GM12878 (cell line): ENCODE data around the gene ATP1B2. TPM values are rescaled to one million over a fixed set of nuclear protein-coding genes. Genes with fewer than 3 reads are reported as not detected.

Experiments
- CBFB ChIP-seq: IDR thresholded peaks from 2 replicates; pipeline ENCODE4 v1.6.1; 2016; ENCODE audit warnings: antibody characterized with exemption, low read depth
- DPF2 ChIP-seq: fragments of 450-650 bp; IDR thresholded peaks from 2 replicates; pipeline ENCODE4 v1.6.1; 2017; ENCODE audit warnings: mild to moderate bottlenecking
- FOXK2 ChIP-seq: fragments of 450-650 bp; IDR thresholded peaks from 2 replicates; pipeline ENCODE4 v1.6.1; 2017; ENCODE audit warnings: mild to moderate bottlenecking, moderate library complexity
- JUND ChIP-seq: IDR thresholded peaks from 2 replicates; pipeline ENCODE4 v1.6.1; 2012; ENCODE audit warnings: low read depth, mild to moderate bottlenecking, low read length, improper control_type of control experiment, moderate library complexity
- KLF5 ChIP-seq: fragments of 450-650 bp; IDR thresholded peaks from 2 replicates; pipeline ENCODE4 v1.6.1; 2014; ENCODE audit warnings: mild to moderate bottlenecking; ENCODE audit not compliant: partially characterized antibody
- NFXL1 ChIP-seq: fragments of 450-650 bp; IDR thresholded peaks from 2 replicates; pipeline ENCODE4 v1.6.1; 2017; ENCODE audit warnings: antibody characterized with exemption, mild to moderate bottlenecking, borderline replicate concordance
- RAD21 ChIP-seq: IDR thresholded peaks from 2 replicates; pipeline ENCODE4 v1.6.1; 2011; ENCODE audit warnings: mild to moderate bottlenecking, low read depth, low read length, moderate library complexity; ENCODE audit not compliant: insufficient read depth
- ZNF217 ChIP-seq: fragments of 450-650 bp; IDR thresholded peaks from 2 replicates; pipeline ENCODE4 v1.6.1; 2017; ENCODE audit warnings: antibody characterized with exemption, mild to moderate bottlenecking
- polyA plus RNA-seq, 11 experiments: library from polyadenylated mRNA; depleted of rRNA in 4 of 11; unstranded in 6 of 11; stranded (reverse) in 5 of 11; fragments of >200 nt; fragmentation: Nextera tagmentation in 4 of 11; fragmentation: Illumina TruSeq in 1 of 11; extraction: Ambion mirVana in 4 of 11; extraction: Trizol in 1 of 11; gene quantifications; 1 replicate in 1 of 11; 2 replicates in 10 of 11; pipeline versions ENCODE4 v1.2.1 to v1.2.3, GENCODE V29; 2011 to 2016; ENCODE audit warnings: inconsistent platforms in 2 of 11, missing spikeins in 2 of 11, low read depth in 1 of 11
- total RNA-seq, 4 experiments: library from RNA; depleted of rRNA in 3 of 4; stranded (reverse); fragments of >200 nt in 3 of 4; fragmentation: Illumina TruSeq in 1 of 4; extraction: Trizol in 1 of 4; gene quantifications; 2 replicates each; pipeline versions ENCODE4 v1.2.1 to v1.2.3, GENCODE V29; 2013 to 2021
- TF ChIP-seq, protein P1 (sequence below): fragments of 450-650 bp; IDR thresholded peaks from 2 replicates; pipeline ENCODE4 v1.6.1; 2017; ENCODE audit warnings: antibody characterized with exemption, mild to moderate bottlenecking, moderate library complexity
- TF ChIP-seq, protein P2 (sequence below): IDR thresholded peaks from 2 replicates; pipeline ENCODE4 v1.6.1; 2011; ENCODE audit warnings: mild to moderate bottlenecking, low read depth, low read length, moderate library complexity; ENCODE audit not compliant: insufficient replicate concordance
- TF ChIP-seq, protein P3 (sequence below): fragments of 450-650 bp; IDR thresholded peaks from 2 replicates; pipeline ENCODE4 v1.6.1; 2016; ENCODE audit warnings: mild to moderate bottlenecking
- TF ChIP-seq, protein P4 (sequence below): fragments of 150-350 bp; IDR thresholded peaks from 2 replicates; pipeline ENCODE4 v1.6.1; 2014; ENCODE audit warnings: mild to moderate bottlenecking, low read depth, low read length
- TF ChIP-seq, protein P5 (sequence below): IDR thresholded peaks from 2 replicates; pipeline ENCODE4 v1.6.1; 2012; ENCODE audit warnings: low read length, inconsistent platforms
- TF ChIP-seq, protein P6 (sequence below): fragments of 450-650 bp; IDR thresholded peaks from 2 replicates; pipeline ENCODE4 v1.6.1; 2018; ENCODE audit warnings: borderline replicate concordance, mild to moderate bottlenecking; ENCODE audit not compliant: partially characterized antibody

The ATP1B2 gene
- total and polyA plus RNA-seq, 10 of the 15 experiments (the other 5 are each of a cell fraction or from before 2014, with no cell fraction given), result 0.03 to 0.29 (median 0.15) TPM; not detected in 3

DNA sequence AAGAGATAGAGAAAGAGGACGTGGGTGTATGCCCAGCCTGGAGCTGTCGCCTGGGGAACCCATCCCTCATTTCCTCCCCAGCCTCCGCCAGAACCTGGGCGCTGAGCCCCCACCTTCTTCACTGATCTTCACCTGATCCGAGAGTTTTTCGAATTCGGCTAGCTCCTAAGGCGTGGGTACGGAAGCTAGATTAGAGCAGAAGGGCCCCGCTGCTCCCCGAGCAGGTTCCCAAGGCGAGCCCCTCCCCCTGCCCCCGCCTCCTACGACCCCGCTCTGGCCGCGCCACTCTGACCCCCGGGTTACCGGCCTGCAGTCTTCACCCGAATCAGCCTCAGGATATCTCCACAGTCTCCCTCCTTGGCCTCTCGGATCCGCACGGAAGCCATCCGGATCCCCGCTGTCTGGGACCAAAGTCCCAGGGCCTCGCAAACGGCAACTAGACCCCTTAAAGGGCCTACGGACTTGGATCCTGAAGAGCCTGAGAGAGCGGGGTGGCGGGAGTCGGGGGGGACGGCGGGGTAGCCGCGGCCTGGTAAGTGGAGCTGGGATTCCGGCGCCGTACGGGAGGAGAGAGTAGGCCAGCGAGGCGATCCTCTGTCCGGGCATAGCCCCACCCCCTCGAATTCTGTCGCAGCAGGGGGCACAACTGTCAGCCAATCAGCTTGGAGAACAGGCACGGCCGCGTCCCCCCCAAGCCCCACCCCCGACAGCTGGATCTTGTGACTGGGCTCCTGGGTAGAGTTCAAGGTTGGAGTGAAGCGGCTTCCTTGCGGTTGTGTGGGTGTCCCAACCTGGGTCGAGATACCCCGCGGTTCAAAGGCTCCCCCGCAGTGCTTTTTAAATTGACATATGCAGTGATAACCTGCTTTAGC lies 23.2 kb upstream of the ATP1B2 start, which contains the start of gene SAT2 (continued):
- TF ChIP-seq, protein P1, sequence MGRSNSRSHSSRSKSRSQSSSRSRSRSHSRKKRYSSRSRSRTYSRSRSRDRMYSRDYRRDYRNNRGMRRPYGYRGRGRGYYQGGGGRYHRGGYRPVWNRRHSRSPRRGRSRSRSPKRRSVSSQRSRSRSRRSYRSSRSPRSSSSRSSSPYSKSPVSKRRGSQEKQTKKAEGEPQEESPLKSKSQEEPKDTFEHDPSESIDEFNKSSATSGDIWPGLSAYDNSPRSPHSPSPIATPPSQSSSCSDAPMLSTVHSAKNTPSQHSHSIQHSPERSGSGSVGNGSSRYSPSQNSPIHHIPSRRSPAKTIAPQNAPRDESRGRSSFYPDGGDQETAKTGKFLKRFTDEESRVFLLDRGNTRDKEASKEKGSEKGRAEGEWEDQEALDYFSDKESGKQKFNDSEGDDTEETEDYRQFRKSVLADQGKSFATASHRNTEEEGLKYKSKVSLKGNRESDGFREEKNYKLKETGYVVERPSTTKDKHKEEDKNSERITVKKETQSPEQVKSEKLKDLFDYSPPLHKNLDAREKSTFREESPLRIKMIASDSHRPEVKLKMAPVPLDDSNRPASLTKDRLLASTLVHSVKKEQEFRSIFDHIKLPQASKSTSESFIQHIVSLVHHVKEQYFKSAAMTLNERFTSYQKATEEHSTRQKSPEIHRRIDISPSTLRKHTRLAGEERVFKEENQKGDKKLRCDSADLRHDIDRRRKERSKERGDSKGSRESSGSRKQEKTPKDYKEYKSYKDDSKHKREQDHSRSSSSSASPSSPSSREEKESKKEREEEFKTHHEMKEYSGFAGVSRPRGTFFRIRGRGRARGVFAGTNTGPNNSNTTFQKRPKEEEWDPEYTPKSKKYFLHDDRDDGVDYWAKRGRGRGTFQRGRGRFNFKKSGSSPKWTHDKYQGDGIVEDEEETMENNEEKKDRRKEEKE, result no peak
- TF ChIP-seq ZNF217 (no peak), DPF2 (no peak), FOXK2 (no peak), CBFB (peak; percentile 57; the same call in 1 of the 2 replicates), NFXL1 (no peak), JUND (no peak), RAD21 (no peak), KLF5 (no peak)
- TF ChIP-seq, protein P2, sequence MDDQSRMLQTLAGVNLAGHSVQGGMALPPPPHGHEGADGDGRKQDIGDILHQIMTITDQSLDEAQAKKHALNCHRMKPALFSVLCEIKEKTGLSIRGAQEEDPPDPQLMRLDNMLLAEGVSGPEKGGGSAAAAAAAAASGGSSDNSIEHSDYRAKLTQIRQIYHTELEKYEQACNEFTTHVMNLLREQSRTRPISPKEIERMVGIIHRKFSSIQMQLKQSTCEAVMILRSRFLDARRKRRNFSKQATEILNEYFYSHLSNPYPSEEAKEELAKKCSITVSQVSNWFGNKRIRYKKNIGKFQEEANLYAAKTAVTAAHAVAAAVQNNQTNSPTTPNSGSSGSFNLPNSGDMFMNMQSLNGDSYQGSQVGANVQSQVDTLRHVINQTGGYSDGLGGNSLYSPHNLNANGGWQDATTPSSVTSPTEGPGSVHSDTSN, result peak; percentile 66
- TF ChIP-seq, protein P3, sequence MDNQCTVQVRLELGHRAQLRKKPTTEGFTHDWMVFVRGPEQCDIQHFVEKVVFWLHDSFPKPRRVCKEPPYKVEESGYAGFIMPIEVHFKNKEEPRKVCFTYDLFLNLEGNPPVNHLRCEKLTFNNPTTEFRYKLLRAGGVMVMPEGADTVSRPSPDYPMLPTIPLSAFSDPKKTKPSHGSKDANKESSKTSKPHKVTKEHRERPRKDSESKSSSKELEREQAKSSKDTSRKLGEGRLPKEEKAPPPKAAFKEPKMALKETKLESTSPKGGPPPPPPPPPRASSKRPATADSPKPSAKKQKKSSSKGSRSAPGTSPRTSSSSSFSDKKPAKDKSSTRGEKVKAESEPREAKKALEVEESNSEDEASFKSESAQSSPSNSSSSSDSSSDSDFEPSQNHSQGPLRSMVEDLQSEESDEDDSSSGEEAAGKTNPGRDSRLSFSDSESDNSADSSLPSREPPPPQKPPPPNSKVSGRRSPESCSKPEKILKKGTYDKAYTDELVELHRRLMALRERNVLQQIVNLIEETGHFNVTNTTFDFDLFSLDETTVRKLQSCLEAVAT, result no peak
- TF ChIP-seq, protein P4, sequence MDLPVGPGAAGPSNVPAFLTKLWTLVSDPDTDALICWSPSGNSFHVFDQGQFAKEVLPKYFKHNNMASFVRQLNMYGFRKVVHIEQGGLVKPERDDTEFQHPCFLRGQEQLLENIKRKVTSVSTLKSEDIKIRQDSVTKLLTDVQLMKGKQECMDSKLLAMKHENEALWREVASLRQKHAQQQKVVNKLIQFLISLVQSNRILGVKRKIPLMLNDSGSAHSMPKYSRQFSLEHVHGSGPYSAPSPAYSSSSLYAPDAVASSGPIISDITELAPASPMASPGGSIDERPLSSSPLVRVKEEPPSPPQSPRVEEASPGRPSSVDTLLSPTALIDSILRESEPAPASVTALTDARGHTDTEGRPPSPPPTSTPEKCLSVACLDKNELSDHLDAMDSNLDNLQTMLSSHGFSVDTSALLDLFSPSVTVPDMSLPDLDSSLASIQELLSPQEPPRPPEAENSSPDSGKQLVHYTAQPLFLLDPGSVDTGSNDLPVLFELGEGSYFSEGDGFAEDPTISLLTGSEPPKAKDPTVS, result no peak
- TF ChIP-seq, protein P5, sequence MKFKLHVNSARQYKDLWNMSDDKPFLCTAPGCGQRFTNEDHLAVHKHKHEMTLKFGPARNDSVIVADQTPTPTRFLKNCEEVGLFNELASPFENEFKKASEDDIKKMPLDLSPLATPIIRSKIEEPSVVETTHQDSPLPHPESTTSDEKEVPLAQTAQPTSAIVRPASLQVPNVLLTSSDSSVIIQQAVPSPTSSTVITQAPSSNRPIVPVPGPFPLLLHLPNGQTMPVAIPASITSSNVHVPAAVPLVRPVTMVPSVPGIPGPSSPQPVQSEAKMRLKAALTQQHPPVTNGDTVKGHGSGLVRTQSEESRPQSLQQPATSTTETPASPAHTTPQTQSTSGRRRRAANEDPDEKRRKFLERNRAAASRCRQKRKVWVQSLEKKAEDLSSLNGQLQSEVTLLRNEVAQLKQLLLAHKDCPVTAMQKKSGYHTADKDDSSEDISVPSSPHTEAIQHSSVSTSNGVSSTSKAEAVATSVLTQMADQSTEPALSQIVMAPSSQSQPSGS, result no peak
- TF ChIP-seq, protein P6, sequence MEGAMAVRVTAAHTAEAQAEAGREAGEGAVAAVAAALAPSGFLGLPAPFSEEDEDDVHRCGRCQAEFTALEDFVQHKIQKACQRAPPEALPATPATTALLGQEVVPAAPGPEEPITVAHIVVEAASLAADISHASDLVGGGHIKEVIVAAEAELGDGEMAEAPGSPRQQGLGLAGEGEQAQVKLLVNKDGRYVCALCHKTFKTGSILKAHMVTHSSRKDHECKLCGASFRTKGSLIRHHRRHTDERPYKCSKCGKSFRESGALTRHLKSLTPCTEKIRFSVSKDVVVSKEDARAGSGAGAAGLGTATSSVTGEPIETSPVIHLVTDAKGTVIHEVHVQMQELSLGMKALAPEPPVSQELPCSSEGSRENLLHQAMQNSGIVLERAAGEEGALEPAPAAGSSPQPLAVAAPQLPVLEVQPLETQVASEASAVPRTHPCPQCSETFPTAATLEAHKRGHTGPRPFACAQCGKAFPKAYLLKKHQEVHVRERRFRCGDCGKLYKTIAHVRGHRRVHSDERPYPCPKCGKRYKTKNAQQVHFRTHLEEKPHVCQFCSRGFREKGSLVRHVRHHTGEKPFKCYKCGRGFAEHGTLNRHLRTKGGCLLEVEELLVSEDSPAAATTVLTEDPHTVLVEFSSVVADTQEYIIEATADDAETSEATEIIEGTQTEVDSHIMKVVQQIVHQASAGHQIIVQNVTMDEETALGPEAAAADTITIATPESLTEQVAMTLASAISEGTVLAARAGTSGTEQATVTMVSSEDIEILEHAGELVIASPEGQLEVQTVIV, result no peak
